ENCODE data around the gene POLA1. TPM values are rescaled to one million over a fixed set of nuclear protein-coding genes. Genes with fewer than 3 reads are reported as not detected.

The POLA1 gene
- total RNA-seq, 2 donors from 2014 or later, result 24.4 to 53.6 TPM

DNA sequence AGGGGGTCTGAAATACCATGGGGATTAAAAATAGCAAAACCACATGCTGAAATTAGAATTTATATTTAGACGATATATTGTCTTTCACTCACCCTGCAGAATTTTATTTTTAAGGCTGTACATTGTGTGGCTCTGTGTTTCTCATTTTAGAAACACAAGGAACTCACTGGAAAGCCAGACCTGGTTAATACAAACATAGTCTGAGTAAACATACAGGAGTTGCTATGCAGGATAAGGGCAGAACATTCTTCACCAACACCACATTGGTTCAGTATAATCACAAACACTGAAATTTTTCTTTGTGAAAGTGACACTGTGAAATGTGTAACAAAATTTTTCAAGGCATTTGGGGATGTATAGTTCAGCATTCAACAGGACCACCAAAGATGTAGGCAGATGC, 206.5 kb downstream of the POLA1 start:
- no peak overlapping the region for H3K9ac ChIP-seq (ENCODE audit: extremely low read depth, low read length, poor library complexity, severe bottlenecking)
- Mint-ChIP-seq H3K27ac (no peak overlapping the region), H3K4me1 (peaks cover 44% of the 10 kb centered on the region), H3K27me3 (ENCODE audit: insufficient read depth) (no peaks in the 10 kb centered on the region), H3K9me3 (no peaks in the 10 kb centered on the region), H3K4me3 (no peak overlapping the region), H3K36me3 (ENCODE audit: low read depth) (peaks cover 19% of the 10 kb centered on the region)
- H3K27me3 ChIP-seq (ENCODE audit: control insufficient read depth, insufficient read depth, low read length, poor library complexity, severe bottlenecking), result no peaks in the 10 kb centered on the region
- H3K9me3 ChIP-seq (ENCODE audit: control insufficient read depth, low read length), result no peaks in the 10 kb centered on the region
- no CpG with 5 or more reads among the region's 1 CpG for WGBS, 2 experiments (ENCODE audit: insufficient coverage in 1 of 2, insufficient read length in 1 of 2)
- no peak for DNase-seq
- H3K4me1 ChIP-seq (ENCODE audit: control insufficient read depth, insufficient read depth, low read length), result no peaks in the 10 kb centered on the region
- TF ChIP-seq, protein P1, sequence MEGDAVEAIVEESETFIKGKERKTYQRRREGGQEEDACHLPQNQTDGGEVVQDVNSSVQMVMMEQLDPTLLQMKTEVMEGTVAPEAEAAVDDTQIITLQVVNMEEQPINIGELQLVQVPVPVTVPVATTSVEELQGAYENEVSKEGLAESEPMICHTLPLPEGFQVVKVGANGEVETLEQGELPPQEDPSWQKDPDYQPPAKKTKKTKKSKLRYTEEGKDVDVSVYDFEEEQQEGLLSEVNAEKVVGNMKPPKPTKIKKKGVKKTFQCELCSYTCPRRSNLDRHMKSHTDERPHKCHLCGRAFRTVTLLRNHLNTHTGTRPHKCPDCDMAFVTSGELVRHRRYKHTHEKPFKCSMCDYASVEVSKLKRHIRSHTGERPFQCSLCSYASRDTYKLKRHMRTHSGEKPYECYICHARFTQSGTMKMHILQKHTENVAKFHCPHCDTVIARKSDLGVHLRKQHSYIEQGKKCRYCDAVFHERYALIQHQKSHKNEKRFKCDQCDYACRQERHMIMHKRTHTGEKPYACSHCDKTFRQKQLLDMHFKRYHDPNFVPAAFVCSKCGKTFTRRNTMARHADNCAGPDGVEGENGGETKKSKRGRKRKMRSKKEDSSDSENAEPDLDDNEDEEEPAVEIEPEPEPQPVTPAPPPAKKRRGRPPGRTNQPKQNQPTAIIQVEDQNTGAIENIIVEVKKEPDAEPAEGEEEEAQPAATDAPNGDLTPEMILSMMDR (conservative IDR thresholded peaks at IDR 0.05), result no peak
- H3K4me3 ChIP-seq (ENCODE audit: low read length), result no peak overlapping the region
- no peak overlapping the region for H3K27ac ChIP-seq (ENCODE audit: low read depth, low read length)
- no peaks in the 10 kb centered on the region for H3K36me3 ChIP-seq (ENCODE audit: control insufficient read depth, insufficient read depth, low read length)

GRCh38 chrX:24902806-24903205, 209.1 kb downstream of the POLA1 start:
- H3K27ac Mint-ChIP-seq, result no peak overlapping the region
- peaks cover under 1% of the 10 kb centered on the region for H3K9me3 Mint-ChIP-seq
- TF ChIP-seq, protein P1 (conservative IDR thresholded peaks at IDR 0.05), result no peak
- peaks cover 20% of the 10 kb centered on the region for H3K36me3 Mint-ChIP-seq (ENCODE audit: low read depth)
- H3K36me3 ChIP-seq (ENCODE audit: control insufficient read depth, insufficient read depth, low read length), result no peaks in the 10 kb centered on the region
- H3K4me1 ChIP-seq (ENCODE audit: control insufficient read depth, insufficient read depth, low read length), result no peaks in the 10 kb centered on the region
- DNase-seq, result no peak
- no peak overlapping the region for H3K4me3 ChIP-seq (ENCODE audit: low read length)
- H3K27ac ChIP-seq (ENCODE audit: low read depth, low read length), result no peak overlapping the region
- no peak overlapping the region for H3K9ac ChIP-seq (ENCODE audit: extremely low read depth, low read length, poor library complexity, severe bottlenecking)
- no peak overlapping the region for H3K4me3 Mint-ChIP-seq
- no peaks in the 10 kb centered on the region for H3K27me3 ChIP-seq (ENCODE audit: control insufficient read depth, insufficient read depth, low read length, poor library complexity, severe bottlenecking)
- H3K9me3 ChIP-seq (ENCODE audit: control insufficient read depth, low read length), result no peaks in the 10 kb centered on the region
- WGBS, 2 experiments (ENCODE audit: insufficient coverage in 1 of 2, insufficient read length in 1 of 2), result 95% methylated on average over 5 of the region's 5 CpGs; no CpG with 5 or more reads in 1 of the 2 experiments
- no peaks in the 10 kb centered on the region for H3K27me3 Mint-ChIP-seq (ENCODE audit: insufficient read depth)
- peaks cover 41% of the 10 kb centered on the region for H3K4me1 Mint-ChIP-seq

DNA sequence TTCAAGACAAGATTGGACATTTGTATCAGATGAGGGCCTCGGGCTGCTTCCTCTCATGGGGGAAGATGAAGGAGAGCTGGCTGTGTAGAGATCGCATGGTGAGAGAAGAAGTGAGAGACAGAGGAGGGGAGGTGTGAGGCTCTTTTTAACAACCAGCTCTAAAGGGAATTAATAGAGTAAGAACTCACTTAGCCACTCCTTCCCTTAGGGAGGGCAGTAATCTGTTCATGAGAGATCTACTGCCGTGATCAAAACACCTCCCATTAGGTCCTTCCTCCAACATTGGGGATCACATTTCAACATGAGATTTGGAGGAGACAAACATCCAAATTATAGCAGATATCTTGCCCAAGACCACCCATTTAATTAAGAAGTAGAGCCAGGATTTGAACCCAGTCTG, 225.0 kb downstream of the POLA1 start:
- DNase-seq, result peak; percentile 46
- H3K4me3 Mint-ChIP-seq, result no peak overlapping the region
- no peaks in the 10 kb centered on the region for H3K27me3 Mint-ChIP-seq (ENCODE audit: insufficient read depth)
- no peaks in the 10 kb centered on the region for H3K9me3 Mint-ChIP-seq
- no peak overlapping the region for H3K4me3 ChIP-seq (ENCODE audit: low read length)
- H3K36me3 ChIP-seq (ENCODE audit: control insufficient read depth, insufficient read depth, low read length), result no peaks in the 10 kb centered on the region
- H3K4me1 ChIP-seq (ENCODE audit: control insufficient read depth, insufficient read depth, low read length), result no peaks in the 10 kb centered on the region
- no peaks in the 10 kb centered on the region for H3K36me3 Mint-ChIP-seq (ENCODE audit: low read depth)
- no peak overlapping the region for H3K27ac ChIP-seq (ENCODE audit: low read depth, low read length)
- H3K27ac Mint-ChIP-seq, result peak overlapping the region; percentile 62
- H3K9me3 ChIP-seq (ENCODE audit: control insufficient read depth, low read length), result no peaks in the 10 kb centered on the region
- WGBS, 2 experiments (ENCODE audit: insufficient coverage in 1 of 2, insufficient read length in 1 of 2), result 43% methylated on average over 3 of the region's 3 CpGs; no CpG with 5 or more reads in 1 of the 2 experiments
- TF ChIP-seq, protein P1 (conservative IDR thresholded peaks at IDR 0.05), result no peak
- no peaks in the 10 kb centered on the region for H3K27me3 ChIP-seq (ENCODE audit: control insufficient read depth, insufficient read depth, low read length, poor library complexity, severe bottlenecking)
- peaks cover 37% of the 10 kb centered on the region for H3K4me1 Mint-ChIP-seq
- no peak overlapping the region for H3K9ac ChIP-seq (ENCODE audit: extremely low read depth, low read length, poor library complexity, severe bottlenecking)
